Measurements from ENCODE around the gene DNAJB2.

DNA sequence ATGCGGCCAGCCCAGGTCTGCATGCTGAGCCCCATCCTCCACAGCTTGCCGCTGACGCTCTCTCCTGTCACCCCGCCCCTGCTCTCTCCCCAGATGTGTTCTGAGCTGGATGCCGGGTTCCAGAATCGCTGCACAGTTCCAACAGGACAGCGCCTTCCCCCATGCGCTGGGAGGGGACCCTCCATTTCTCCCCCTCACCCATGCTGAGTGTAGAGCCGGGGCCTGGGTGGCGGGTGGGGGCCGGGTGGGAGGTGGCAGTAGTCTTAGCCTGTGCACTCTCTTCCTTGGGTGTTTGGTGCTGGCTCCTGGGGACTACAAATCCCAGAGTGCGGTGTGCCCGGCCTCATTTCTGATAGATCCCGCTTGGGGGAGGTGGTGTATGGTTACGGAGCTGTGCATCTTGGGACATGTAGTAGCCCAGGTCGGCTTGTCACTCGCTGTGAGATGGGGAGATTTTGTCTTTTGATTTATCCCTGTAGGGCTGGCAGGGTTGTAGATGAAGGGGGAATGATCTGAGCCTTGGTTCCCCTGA, 6.8 kb downstream of the DNAJB2 start:
- no peak for TF ChIP-seq POLR2A (IDR thresholded peaks at IDR 0.05)
- TF ChIP-seq, protein P1, sequence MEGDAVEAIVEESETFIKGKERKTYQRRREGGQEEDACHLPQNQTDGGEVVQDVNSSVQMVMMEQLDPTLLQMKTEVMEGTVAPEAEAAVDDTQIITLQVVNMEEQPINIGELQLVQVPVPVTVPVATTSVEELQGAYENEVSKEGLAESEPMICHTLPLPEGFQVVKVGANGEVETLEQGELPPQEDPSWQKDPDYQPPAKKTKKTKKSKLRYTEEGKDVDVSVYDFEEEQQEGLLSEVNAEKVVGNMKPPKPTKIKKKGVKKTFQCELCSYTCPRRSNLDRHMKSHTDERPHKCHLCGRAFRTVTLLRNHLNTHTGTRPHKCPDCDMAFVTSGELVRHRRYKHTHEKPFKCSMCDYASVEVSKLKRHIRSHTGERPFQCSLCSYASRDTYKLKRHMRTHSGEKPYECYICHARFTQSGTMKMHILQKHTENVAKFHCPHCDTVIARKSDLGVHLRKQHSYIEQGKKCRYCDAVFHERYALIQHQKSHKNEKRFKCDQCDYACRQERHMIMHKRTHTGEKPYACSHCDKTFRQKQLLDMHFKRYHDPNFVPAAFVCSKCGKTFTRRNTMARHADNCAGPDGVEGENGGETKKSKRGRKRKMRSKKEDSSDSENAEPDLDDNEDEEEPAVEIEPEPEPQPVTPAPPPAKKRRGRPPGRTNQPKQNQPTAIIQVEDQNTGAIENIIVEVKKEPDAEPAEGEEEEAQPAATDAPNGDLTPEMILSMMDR (IDR thresholded peaks at IDR 0.05): no peak

All from esophagus squamous epithelium (tissue), 4 donors.